22Rv1 (cell line): ENCODE results near the gene SRSF3.
"Not testable (repeated sequence)": the region's sequence is repeated elsewhere in the genome, so short reads cannot be mapped to it uniquely, and the experiment has no call there.

Experiments
- H3K27ac ChIP-seq: fragments of 450-650 bp; 2 replicates; pipeline ENCODE4 v1.5.1; 2017
- CTCF ChIP-seq: fragments of 450-650 bp; IDR thresholded peaks from 2 replicates; pipeline ENCODE4 v1.5.1; 2017; ENCODE audit warnings: mild to moderate bottlenecking
- ZFX ChIP-seq: fragments of 450-650 bp; IDR thresholded peaks from 2 replicates; pipeline ENCODE4 v1.6.1; 2017; ENCODE audit warnings: antibody characterized with exemption, borderline replicate concordance

The SRSF3 gene

GRCh38 chr6:36577301-36577700, 16.9 kb upstream of the SRSF3 start:
- H3K27ac ChIP-seq = no peak overlapping the region
- TF ChIP-seq CTCF = no peak
- TF ChIP-seq ZFX = no peak

- H3K27ac ChIP-seq = no peak overlapping the region
- TF ChIP-seq ZFX (no peak), CTCF (no peak)
These were observed 16.1 kb upstream of the SRSF3 start for GRCh38 chr6:36578030-36578429.

GRCh38 chr6:36578431-36578830, 15.7 kb upstream of the SRSF3 start:
- no peak overlapping the region for H3K27ac ChIP-seq
- TF ChIP-seq CTCF (no peak), ZFX (no peak)

GRCh38 chr6:36580184-36580526, 14.0 kb upstream of the SRSF3 start:
- no peak overlapping the region for H3K27ac ChIP-seq
- no peak for TF ChIP-seq ZFX
- TF ChIP-seq CTCF = no peak

GRCh38 chr6:36581716-36582115, 12.4 kb upstream of the SRSF3 start:
- TF ChIP-seq ZFX (no peak), CTCF (no peak)
- H3K27ac ChIP-seq = no peak overlapping the region

GRCh38 chr6:36586606-36587005, 7.6 kb upstream of the SRSF3 start:
- TF ChIP-seq ZFX (no peak), CTCF (no peak)
- no peak overlapping the region for H3K27ac ChIP-seq

GRCh38 chr6:36589025-36589400, 5.1 kb upstream of the SRSF3 start:
- H3K27ac ChIP-seq = not testable (repeated sequence)

- H3K27ac ChIP-seq = no peak overlapping the region
- TF ChIP-seq ZFX = no peak
- TF ChIP-seq CTCF = no peak
These were observed 3.9 kb upstream of the SRSF3 start for GRCh38 chr6:36590237-36590636.
